Measurements from ENCODE around the gene PRDM16.

GRCh38 chr1:3266870-3267549 is 198.0 kb downstream of the PRDM16 start:
- TF ChIP-seq, protein P1, sequence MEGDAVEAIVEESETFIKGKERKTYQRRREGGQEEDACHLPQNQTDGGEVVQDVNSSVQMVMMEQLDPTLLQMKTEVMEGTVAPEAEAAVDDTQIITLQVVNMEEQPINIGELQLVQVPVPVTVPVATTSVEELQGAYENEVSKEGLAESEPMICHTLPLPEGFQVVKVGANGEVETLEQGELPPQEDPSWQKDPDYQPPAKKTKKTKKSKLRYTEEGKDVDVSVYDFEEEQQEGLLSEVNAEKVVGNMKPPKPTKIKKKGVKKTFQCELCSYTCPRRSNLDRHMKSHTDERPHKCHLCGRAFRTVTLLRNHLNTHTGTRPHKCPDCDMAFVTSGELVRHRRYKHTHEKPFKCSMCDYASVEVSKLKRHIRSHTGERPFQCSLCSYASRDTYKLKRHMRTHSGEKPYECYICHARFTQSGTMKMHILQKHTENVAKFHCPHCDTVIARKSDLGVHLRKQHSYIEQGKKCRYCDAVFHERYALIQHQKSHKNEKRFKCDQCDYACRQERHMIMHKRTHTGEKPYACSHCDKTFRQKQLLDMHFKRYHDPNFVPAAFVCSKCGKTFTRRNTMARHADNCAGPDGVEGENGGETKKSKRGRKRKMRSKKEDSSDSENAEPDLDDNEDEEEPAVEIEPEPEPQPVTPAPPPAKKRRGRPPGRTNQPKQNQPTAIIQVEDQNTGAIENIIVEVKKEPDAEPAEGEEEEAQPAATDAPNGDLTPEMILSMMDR (optimal IDR thresholded peaks at IDR 0.05 in 1 of 3, IDR thresholded peaks at IDR 0.05 in 1 of 3, conservative IDR thresholded peaks at IDR 0.05 in 1 of 3; ENCODE audit: extremely low read depth in 1 of 3, insufficient read depth in 2 of 3, low read length in 3 of 3), result no peak
- TF ChIP-seq EZH2 (IDR thresholded peaks at IDR 0.05; ENCODE audit: low read length), result no peak
